Measurements from ENCODE around the gene EPOP. TPM values are rescaled to one million over a fixed set of nuclear protein-coding genes. Genes with fewer than 3 reads are reported as not detected.

The EPOP gene
- total RNA-seq, 1 donor from 2014 or later = 2.4 TPM

DNA sequence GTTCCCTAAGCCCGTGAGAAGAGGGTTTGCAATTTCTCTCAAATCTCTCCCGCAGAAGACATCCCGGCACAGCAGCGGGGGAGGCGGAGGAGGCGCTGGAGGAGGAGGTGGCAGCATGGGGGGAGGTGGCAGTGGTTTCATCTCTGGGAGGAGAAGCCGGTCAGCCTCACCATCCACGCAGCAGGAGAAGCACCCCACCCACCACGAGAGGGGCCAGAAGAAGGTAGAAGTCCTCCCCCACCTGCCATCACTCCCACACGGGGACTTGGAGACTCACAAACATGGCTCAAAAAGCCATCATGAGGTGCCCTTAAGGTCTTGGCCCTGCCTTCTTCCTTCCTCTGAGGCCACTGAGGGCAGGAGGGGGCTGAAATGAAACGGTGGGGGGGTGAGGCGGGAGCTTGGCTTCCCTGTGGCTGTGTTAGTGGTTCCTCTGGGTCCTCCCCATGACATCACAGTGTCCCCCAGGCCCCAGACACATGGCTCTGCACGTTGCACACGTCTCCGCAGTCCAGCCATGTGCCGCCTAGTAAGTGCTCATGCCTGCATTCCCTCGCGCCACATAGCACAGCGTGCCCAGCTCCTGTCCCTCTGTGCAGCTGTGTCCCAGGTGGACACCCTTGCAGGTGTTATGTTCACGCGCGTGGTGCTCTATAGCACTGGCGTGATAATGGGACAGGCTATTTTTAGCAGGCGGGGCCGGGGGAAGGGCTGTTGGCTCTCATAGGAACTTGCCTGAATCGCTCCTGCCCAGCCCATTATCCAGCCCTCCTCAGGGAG, 37.2 kb upstream of the EPOP start:
- H3K36me3 ChIP-seq (ENCODE audit: control insufficient read depth, insufficient read depth, low read length) = peaks cover 26% of the 10 kb centered on the region
- no peak for DNase-seq (ENCODE audit: low read depth)
- no peaks in the 10 kb centered on the region for H3K27me3 ChIP-seq (ENCODE audit: control insufficient read depth, insufficient read depth, low read length)
- FAIRE-seq = no peak
- no peak for TF ChIP-seq CTCF (IDR thresholded peaks at IDR 0.05; ENCODE audit: insufficient read depth, low read length, severe bottlenecking)
- no peak overlapping the region for H3K4me3 ChIP-seq (ENCODE audit: low read depth, low read length)

DNA sequence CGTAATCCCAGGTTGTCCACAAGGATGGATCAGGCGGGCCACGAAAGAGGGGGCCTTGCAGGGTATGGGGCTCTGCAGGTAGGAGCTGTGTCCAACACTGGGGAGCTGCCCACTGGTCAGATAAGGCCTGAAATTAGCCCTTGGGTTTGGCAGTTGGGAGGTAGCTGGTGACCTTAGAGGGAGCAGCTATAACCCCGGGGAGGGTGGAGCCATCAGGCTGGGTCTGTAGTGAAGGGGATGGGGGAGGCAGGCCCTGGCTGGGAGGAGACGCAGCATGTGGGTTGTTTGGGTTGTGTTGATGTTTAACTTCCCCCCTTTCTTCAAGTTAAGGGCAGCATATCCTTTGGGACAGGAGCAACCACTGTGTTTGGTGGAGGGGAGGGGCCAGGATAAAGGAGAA, 36.2 kb upstream of the EPOP start:
- no peak for TF ChIP-seq CTCF (IDR thresholded peaks at IDR 0.05; ENCODE audit: insufficient read depth, low read length, severe bottlenecking)
- no peak overlapping the region for H3K4me3 ChIP-seq (ENCODE audit: low read depth, low read length)
- DNase-seq (ENCODE audit: low read depth) = no peak
- H3K27me3 ChIP-seq (ENCODE audit: control insufficient read depth, insufficient read depth, low read length) = no peaks in the 10 kb centered on the region
- H3K36me3 ChIP-seq (ENCODE audit: control insufficient read depth, insufficient read depth, low read length) = peaks cover 22% of the 10 kb centered on the region
- no peak for FAIRE-seq

DNA sequence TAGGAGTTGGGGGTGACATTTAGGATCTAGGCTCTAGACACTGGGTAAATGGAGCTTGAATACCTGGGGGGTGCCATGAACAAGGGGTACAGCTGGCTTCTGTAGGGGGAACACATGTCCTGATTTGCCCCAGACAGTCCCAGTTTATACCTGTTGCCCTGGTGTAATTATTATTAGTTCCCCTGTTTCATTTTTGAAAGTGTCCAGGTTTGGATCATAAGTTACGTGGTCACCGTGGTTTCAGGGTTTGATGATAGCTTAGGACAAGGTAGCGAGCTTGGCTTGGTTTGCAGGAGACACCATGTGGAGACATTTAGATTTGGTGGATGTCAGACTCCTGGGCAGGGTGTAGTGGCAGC, 35.8 kb upstream of the EPOP start:
- no peak for TF ChIP-seq CTCF (IDR thresholded peaks at IDR 0.05; ENCODE audit: insufficient read depth, low read length, severe bottlenecking)
- FAIRE-seq (no peak), DNase-seq (ENCODE audit: low read depth) (no peak)
- Histone ChIP-seq H3K27me3 (ENCODE audit: control insufficient read depth, insufficient read depth, low read length) (no peaks in the 10 kb centered on the region), H3K36me3 (ENCODE audit: control insufficient read depth, insufficient read depth, low read length) (peaks cover 22% of the 10 kb centered on the region), H3K4me3 (ENCODE audit: low read depth, low read length) (no peak overlapping the region)

GRCh38 chr17:38709864-38710603, 35.3 kb upstream of the EPOP start:
- no peaks in the 10 kb centered on the region for H3K27me3 ChIP-seq (ENCODE audit: control insufficient read depth, insufficient read depth, low read length)
- DNase-seq (ENCODE audit: low read depth) = no peak
- no peak overlapping the region for H3K4me3 ChIP-seq (ENCODE audit: low read depth, low read length)
- FAIRE-seq = no peak
- H3K36me3 ChIP-seq (ENCODE audit: control insufficient read depth, insufficient read depth, low read length) = peaks cover 20% of the 10 kb centered on the region
- no peak for TF ChIP-seq CTCF (IDR thresholded peaks at IDR 0.05; ENCODE audit: insufficient read depth, low read length, severe bottlenecking)

GRCh38 chr17:38709104-38709820, 34.5 kb upstream of the EPOP start:
- no peak for FAIRE-seq
- DNase-seq (ENCODE audit: low read depth) = no peak
- Histone ChIP-seq H3K27me3 (ENCODE audit: control insufficient read depth, insufficient read depth, low read length) (no peaks in the 10 kb centered on the region), H3K4me3 (ENCODE audit: low read depth, low read length) (no peak overlapping the region), H3K36me3 (ENCODE audit: control insufficient read depth, insufficient read depth, low read length) (peaks cover 20% of the 10 kb centered on the region)
- TF ChIP-seq CTCF (IDR thresholded peaks at IDR 0.05; ENCODE audit: insufficient read depth, low read length, severe bottlenecking) = no peak
